ENCODE data around the gene ICAM2. TPM values are rescaled to one million over a fixed set of nuclear protein-coding genes. Genes with fewer than 3 reads are reported as not detected.
A peak's percentile ranks its signal among the peaks of the same experiment; 100 is the strongest.

The ICAM2 gene
- total RNA-seq, 1 donor from 2014 or later: 220 TPM

GRCh38 chr17:63975541-63976092 is 44.8 kb downstream of the ICAM2 start:
- no peak for DNase-seq (ENCODE audit: low read depth in 2 of 2)

DNA sequence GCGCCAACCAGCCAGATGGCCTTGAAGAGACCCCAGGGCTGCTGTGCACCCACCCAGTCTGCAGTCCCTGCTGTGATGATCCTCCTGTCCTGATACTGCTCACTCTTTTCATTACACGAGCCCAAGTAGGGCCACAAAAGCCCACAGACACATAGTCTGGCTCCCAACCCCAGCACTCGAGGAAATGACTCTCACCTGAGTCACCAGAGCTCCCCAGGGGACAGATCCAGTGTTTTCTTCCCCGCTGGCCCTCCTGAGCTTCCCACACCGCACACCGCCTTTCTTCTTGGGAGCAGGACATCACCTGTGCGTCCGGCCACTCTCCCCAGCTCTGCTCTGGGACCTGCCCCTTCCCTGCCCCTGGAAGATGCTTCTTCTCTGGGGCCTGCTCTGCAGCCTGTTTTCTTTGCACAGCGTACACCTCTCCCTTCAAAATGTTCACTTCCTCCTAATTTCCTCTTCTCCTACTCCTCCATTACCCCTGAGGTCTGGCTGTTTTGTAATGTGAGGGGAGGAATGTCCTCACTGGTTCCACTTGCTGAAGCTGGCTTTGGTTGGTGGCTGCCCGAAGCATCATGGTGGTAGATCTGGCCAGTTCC is 45.7 kb downstream of the ICAM2 start:
- peak in 1 of 2 donors; percentile 72 for DNase-seq (ENCODE audit: low read depth in 2 of 2)

DNA sequence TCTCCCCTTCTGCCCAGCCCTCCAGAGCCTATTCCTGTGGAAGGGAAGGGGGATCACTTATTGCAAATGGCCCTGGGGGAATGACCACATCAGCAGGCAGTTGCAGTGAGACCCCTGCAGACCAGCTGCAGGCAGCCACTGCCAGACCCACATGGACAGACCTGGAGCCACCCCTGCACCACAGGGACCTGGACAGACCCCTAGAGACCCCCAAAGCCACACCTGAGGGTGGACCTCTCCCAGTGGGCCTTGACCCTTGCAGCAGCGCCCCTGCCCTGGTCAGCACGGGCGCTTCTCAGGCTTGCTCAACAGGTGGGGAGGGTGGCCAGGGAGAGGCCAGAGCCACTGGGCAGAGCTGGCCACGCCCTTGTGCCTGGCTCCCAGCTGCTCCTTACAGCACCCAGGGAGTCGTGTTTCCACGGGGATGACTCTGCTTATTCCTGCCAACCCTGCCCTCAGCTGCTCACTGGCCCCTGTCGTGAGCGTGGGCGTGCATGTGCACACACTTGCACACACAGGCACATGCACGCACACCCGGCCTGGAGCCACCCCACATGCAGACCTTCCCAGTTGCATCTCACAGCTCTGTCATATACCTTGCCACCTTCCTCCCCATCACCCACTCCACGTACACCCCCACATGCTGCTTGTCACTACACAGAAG is 46.4 kb downstream of the ICAM2 start:
- DNase-seq (ENCODE audit: low read depth in 2 of 2): no peak

GRCh38 chr17:63973247-63973646 is 47.2 kb downstream of the ICAM2 start:
- DNase-seq (ENCODE audit: low read depth in 2 of 2): no peak

- DNase-seq (ENCODE audit: low read depth in 2 of 2): no peak
These were observed 47.6 kb downstream of the ICAM2 start, which contains the start of gene SCN4A for GRCh38 chr17:63972796-63973195. Gene SCN4A (minus strand): TSS chr17:63972918. CDS start chr17:63972841, 77 bp downstream.

GRCh38 chr17:63969278-63969677 is 51.2 kb downstream of the ICAM2 start:
- no peak for DNase-seq (ENCODE audit: low read depth in 2 of 2)

DNA sequence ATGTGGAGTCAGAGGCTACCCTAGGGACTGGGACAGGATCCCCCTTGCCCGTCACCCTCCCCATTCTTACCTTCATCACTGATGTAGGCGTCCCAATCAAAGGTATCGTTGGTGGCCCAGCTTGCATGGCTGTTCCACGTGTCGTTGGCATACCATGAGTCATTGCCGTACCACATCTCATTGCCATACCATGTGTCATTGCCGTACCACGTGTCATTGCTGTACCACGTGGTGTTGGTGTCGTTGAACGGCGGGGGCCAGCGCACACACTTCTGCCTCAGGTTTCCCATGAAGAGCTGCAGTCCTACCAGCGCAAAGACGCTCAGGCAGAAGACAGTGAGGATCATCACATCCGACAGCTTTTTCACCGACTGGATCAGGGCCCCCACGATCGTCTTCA is 52.5 kb downstream of the ICAM2 start:
- DNase-seq (ENCODE audit: low read depth in 2 of 2): no peak

DNA sequence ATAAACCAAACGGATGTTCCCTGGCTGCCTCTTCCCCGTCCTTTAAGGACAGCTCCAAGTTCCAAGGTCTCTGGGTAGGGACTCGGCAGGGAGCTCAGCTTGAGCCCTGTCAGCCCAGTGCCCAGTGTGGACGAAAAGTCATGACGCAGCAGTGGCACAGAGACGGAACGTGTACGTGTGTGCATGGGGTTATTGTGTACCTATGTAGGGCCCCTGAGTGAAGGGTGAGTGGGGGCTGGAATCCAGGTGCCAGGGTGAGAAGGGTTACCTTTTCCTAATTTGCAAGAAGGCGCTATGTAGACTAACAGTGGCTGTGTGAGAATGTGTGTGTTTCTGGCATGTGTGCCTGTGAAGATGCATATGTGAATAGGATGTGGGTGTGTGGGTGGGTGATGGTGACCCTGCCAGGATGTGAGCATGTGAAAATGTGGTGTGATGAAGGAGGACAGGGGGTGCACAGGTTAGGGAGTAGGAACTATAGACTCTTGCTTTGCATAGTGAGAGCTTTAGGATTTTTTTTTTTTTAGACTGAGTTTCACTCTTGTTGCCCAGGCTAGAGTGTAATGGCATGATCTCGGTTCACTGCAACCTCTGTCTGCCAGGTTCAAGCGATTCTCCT is 53.7 kb downstream of the ICAM2 start:
- no peak for DNase-seq (ENCODE audit: low read depth in 2 of 2)

- no peak for DNase-seq (ENCODE audit: low read depth in 2 of 2)
These were observed 57.3 kb downstream of the ICAM2 start for GRCh38 chr17:63963123-63963522.

DNA sequence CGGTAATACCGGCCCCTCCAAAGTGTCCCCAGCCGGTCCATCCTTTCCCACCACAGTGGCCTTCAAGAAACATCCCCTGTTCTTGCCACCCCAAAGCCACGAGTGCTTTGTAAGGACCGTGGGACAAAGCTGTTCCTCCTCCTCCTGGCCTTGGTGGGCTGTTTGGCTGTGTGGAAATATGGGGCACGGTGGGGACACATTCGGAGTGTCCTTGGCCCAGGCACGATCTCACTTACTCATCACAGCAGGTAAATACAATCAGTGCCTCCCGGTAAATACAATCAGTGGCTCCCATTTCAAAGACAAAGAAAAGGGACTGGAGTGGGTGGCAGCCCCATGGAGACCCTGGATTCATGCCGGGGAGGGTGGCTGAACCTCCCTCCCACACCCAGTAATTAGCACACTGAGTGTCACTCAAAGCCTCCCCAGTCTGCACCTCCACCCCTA is 58.1 kb downstream of the ICAM2 start:
- no peak for DNase-seq (ENCODE audit: low read depth in 2 of 2)

- peak; percentile 30 to 69 for DNase-seq (ENCODE audit: low read depth in 2 of 2)
These were observed 58.8 kb downstream of the ICAM2 start for GRCh38 chr17:63961355-63962212.

DNA sequence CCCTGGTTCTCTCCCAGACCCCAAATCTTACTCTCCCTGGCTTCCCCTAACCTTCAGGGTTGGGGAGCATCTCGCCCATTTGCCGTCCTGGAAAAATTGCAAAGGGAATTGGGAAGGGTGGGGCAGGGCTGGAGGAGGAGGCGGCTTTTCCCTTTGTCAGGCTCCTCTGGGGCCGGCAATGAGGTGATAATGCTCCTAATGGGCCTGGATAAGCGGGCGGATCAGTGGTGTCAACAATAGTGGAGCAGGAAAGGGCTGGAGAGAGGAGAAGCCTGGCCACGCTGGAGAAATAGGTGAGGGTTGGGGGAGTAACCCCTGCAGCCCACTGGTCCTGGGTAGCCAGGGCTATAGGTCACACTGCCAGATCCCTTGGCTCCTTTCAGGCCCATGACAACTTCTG is 60.0 kb downstream of the ICAM2 start:
- no peak for DNase-seq (ENCODE audit: low read depth in 2 of 2)

- no peak for DNase-seq (ENCODE audit: low read depth in 2 of 2)
These were observed 60.4 kb downstream of the ICAM2 start for GRCh38 chr17:63960006-63960405.

DNA sequence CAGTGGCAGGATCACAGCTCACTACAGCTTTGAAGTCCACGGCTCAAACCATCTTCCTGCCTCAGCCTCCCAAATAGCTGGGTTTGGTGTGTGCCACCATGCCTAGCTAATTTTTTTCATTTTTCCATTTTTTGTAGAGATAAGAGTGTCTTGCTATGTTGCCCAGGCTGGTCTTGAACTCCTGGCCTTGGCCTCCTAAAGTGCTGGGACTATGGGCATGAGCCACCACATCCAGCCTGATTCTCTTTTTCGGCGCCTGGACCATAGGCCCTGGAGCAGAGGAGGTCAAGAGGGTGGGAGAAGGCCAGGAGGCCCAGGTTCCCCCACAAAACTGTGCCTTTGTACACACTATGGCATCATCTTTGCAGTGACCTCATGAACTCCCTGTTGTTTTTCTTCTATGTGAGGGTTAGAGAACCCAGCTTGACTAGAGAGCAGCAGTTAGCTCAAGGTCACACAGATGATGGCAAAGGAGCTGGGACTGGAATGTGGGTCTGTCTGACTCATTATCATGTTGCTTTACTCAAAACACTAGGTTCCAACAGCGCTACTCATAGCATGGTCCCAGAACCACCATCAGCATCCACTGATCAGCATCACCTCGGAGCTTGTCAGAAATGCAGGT is 64.0 kb downstream of the ICAM2 start:
- DNase-seq (ENCODE audit: low read depth in 2 of 2): no peak

DNA sequence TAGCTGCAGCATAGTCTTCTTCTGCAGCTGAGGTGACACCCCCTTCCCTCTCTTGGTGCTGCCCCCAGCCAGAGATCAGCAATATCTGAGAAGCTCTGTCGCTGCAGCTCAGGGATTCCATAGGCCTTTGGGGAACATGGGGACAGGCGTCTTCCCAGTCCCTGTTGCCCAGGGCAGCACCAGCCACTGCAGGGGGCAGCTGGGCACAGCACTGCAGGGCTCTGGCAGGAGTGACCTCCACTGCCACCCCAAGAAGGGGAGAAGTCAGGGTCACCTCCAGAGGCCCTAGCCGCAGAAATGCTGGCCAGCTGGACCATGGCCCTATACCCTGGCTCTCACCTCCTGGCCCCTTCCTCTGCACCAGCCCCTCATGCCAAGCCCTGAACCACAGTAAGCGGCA is 64.6 kb downstream of the ICAM2 start:
- no peak for DNase-seq (ENCODE audit: low read depth in 2 of 2)

- no peak for DNase-seq (ENCODE audit: low read depth in 2 of 2)
These were observed 65.2 kb downstream of the ICAM2 start for GRCh38 chr17:63955232-63955631.

GRCh38 chr17:63954402-63955063 is 65.9 kb downstream of the ICAM2 start:
- no peak for DNase-seq (ENCODE audit: low read depth in 2 of 2)

Data from dermis microvascular lymphatic vessel endothelial cell (primary cell).